Measurements from ENCODE around the gene PPP6R3. TPM values are rescaled to one million over a fixed set of nuclear protein-coding genes. Genes with fewer than 3 reads are reported as not detected.
"Not testable (repeated sequence)": the region's sequence is repeated elsewhere in the genome, so short reads cannot be mapped to it uniquely, and the experiment has no call there.

Gene PPP6R3
- total RNA-seq, 2 donors from 2014 or later = 84.2 to 92.9 TPM

GRCh38 chr11:68449951-68450350 lies 10.6 kb upstream of the PPP6R3 start:
- DNase-seq (ENCODE audit: low spot score) = peak; percentile 70
- intact Hi-C loops (cut with DNase I) = loop anchor here (5.0 to 10.0 kb wide), 3 partner anchors 75 to 193 kb away; no protein-coding TSS in a partner anchor

- intact Hi-C loops (cut with DNase I) = no loop called here
- DNase-seq (ENCODE audit: low spot score) = peak; percentile 36
These were observed 9.8 kb upstream of the PPP6R3 start for GRCh38 chr11:68450711-68451110.

GRCh38 chr11:68454767-68455166 lies 5.8 kb upstream of the PPP6R3 start:
- intact Hi-C loops (cut with DNase I) = no loop called here
- peak; percentile 76 for DNase-seq (ENCODE audit: low spot score)

GRCh38 chr11:68455485-68455884 lies 5.1 kb upstream of the PPP6R3 start:
- DNase-seq (ENCODE audit: low spot score) = no peak
- intact Hi-C loops (cut with DNase I) = no loop called here

GRCh38 chr11:68457216-68457897 lies 3.2 kb upstream of the PPP6R3 start:
- no peak for DNase-seq (ENCODE audit: low spot score)
- intact Hi-C loops (cut with DNase I) = no loop called here

- intact Hi-C loops (cut with DNase I) = no loop called here
These were observed 2.7 kb upstream of the PPP6R3 start for GRCh38 chr11:68457898-68458249.

GRCh38 chr11:68458340-68458739 lies 2.2 kb upstream of the PPP6R3 start:
- DNase-seq (ENCODE audit: low spot score); intact Hi-C loops (cut with DNase I): not testable (repeated sequence)

More at GRCh38 chr11:68457898-68458249, 2.7 kb upstream of the PPP6R3 start:
- DNase-seq (ENCODE audit: low spot score) = no peak

GRCh38 chr11:68459886-68460740 lies 439 bp upstream of the PPP6R3 start:
- intact Hi-C loops (cut with DNase I) = loop anchor here in 1 of 2 donors (5.0 kb wide), 1 partner anchor 1378 kb away; no protein-coding TSS in a partner anchor
- DNase-seq (ENCODE audit: low spot score) = peak; percentile 99

GRCh38 chr11:68461575-68461917 lies 994 bp downstream of the PPP6R3 start:
- no peak for DNase-seq (ENCODE audit: low spot score)
- intact Hi-C loops (cut with DNase I) = loop anchor here in 1 of 2 donors (5.0 kb wide), 1 partner anchor 1379 kb away; no protein-coding TSS in a partner anchor

GRCh38 chr11:68463714-68464113 lies 3.2 kb downstream of the PPP6R3 start:
- intact Hi-C loops (cut with DNase I) = loop anchor here in 1 of 2 donors (5.0 kb wide), 1 partner anchor 1381 kb away; no protein-coding TSS in a partner anchor
- no peak for DNase-seq (ENCODE audit: low spot score)

- no peak for DNase-seq (ENCODE audit: low spot score)
- intact Hi-C loops (cut with DNase I) = no loop called here
These were observed 6.8 kb downstream of the PPP6R3 start for GRCh38 chr11:68467201-68467834.

GRCh38 chr11:68468217-68468828 lies 7.8 kb downstream of the PPP6R3 start:
- no peak for DNase-seq (ENCODE audit: low spot score)
- intact Hi-C loops (cut with DNase I) = no loop called here

GRCh38 chr11:68469122-68469521 lies 8.6 kb downstream of the PPP6R3 start:
- DNase-seq (ENCODE audit: low spot score) = no peak
- intact Hi-C loops (cut with DNase I) = no loop called here

- DNase-seq (ENCODE audit: low spot score) = no peak
- intact Hi-C loops (cut with DNase I) = no loop called here
These were observed 9.1 kb downstream of the PPP6R3 start for GRCh38 chr11:68469642-68470041.

- DNase-seq (ENCODE audit: low spot score) = no peak
- intact Hi-C loops (cut with DNase I) = no loop called here
These were observed 9.8 kb downstream of the PPP6R3 start for GRCh38 chr11:68470304-68470811.

GRCh38 chr11:68471360-68472340 lies 11.1 kb downstream of the PPP6R3 start:
- intact Hi-C loops (cut with DNase I) = no loop called here
- DNase-seq (ENCODE audit: low spot score) = no peak

- no peak for DNase-seq (ENCODE audit: low spot score)
- intact Hi-C loops (cut with DNase I) = no loop called here
These were observed 12.2 kb downstream of the PPP6R3 start for GRCh38 chr11:68472778-68473177.

- intact Hi-C loops (cut with DNase I) = no loop called here
- DNase-seq (ENCODE audit: low spot score) = no peak
These were observed 13.1 kb downstream of the PPP6R3 start for GRCh38 chr11:68473693-68474092.
